Urothelium cell line (cell line): ENCODE measurements around the gene MTG1.

Experiments
- DNase-seq: peaks from one replicate; pipeline ENCODE4 v3.0.0; 2011; ENCODE audit warnings: low spot score, mixed read lengths
- FAIRE-seq: peaks from 2 replicates; lab custom pipeline; 2011; peaks lifted over from hg19 to GRCh38; lab: Jason Lieb, UNC

MTG1 gene

DNA sequence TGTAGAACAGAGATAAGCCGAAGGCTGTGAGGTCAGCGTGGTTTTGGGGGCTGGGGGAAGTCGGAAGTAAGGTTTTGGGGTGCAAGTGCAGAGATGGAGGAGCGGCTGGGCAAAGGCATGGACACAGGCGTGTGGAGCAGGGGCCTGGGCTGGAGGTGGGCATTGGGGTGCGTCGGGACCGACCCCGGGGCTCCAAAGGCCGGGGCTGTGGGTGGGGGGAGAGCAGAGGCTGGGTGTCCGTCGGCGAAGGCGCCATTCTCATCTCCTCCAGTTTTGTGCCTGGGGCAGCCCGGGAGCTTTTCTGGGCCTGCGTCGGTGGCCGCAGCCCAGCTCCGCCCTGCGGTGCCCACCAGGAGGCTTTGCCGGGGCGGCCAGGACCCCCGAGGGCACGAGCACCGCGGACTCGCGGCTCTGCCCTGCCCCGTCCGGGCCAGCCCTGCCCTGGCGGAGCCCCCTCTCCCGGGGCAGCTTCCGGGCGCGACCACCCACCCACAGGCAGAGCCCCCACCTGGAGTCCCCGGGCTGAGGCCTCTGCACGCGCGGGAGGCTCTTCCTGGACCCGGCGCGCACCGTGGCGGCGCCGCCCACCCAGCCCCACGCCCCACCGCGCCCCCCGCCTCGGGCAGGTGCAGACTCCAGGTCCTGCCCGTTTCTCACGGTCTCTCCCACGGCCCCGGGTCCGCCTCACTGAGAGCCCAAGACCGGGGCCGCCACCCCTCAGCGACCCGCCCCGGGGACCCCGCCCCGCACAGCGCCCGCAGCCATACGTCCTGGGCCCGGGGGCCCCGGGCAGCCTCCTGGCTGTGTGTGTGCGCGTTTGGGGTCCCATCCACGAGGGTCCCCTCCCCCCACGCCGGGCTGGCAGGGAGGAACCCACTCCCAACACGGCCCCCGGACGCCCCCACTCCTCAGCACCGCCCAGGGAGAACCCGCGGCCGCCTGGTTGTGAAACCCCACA, 52.1 kb downstream of the MTG1 start:
- FAIRE-seq (no peak), DNase-seq (no peak)

DNA sequence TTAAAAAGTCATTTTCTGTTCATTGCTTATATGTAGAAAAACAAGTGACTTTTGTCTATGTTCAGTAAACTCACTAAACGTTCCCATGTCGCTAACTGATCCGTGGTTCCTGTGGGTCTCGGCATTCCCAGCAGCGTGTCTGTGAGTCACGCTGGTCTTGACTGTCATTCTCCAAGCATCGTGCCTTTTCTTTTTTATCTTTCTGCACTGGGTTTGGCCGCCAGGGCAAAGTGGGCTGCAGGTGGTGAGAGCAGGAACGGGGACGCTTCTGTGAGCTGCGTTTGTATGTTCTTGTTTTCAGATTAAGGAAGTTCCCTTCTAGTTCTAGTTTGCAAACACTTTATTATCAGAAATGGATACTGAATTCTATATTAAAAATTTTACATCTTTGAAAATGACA, 53.0 kb downstream of the MTG1 start:
- FAIRE-seq, result no peak

DNA sequence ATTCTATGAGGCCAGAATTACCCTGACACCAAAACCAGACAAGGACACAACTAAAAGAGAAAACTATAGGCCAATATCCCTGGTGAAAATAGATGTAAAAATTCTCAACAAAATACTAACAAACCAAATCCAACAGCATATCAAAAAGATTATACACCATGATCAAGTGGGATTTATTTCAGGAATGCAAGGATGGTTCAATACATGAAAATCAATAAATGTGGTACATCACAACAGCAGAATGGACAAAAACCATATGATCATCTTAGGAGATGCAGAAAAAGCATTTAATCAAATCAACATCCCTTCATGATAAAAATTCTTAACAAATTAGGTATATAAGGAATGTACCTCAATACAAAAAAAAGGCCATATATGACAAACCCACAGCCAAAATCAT, 54.2 kb downstream of the MTG1 start:
- FAIRE-seq (no peak), DNase-seq (no peak)

More for the DNA sequence above, 53.0 kb downstream of the MTG1 start:
- no peak for DNase-seq

DNA sequence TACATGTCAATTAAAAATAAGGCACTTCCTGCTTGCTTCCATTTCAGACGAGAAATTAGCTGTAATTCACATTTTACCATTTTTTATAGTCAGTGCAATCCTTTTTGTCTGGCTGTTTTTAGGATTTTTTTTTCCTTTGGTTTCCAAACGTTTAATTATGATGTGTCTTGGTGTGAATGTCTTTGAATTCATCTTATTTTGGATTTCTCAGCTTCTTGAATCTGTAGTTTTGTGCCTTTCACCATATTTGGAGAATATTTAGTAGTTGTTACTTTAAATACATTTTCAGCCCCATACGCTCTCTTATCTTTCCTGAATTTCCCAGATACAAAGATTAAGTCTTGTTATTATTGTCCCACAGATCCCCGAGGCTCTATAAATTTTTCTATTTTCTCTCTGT, 57.4 kb downstream of the MTG1 start:
- no peak for DNase-seq
- no peak for FAIRE-seq

DNA sequence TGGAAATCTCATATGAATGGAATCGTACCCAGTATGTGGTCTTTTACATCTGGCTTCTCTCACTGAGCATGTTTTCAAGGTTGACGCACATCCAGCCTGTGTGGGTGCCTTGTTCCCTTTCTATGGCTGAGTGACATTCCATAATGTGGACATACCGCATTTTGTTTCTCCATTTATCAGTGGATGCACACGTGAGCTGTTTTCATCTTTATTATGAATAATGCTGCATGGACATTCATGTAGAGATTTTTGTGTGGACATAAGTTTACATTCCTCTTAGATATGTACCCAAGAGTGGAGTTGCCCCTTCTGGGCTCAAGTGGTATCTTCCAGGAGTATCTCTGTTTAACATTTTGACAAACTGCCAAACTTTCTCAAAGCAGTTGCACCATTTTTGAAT, 58.5 kb downstream of the MTG1 start:
- FAIRE-seq (no peak), DNase-seq (no peak)

DNA sequence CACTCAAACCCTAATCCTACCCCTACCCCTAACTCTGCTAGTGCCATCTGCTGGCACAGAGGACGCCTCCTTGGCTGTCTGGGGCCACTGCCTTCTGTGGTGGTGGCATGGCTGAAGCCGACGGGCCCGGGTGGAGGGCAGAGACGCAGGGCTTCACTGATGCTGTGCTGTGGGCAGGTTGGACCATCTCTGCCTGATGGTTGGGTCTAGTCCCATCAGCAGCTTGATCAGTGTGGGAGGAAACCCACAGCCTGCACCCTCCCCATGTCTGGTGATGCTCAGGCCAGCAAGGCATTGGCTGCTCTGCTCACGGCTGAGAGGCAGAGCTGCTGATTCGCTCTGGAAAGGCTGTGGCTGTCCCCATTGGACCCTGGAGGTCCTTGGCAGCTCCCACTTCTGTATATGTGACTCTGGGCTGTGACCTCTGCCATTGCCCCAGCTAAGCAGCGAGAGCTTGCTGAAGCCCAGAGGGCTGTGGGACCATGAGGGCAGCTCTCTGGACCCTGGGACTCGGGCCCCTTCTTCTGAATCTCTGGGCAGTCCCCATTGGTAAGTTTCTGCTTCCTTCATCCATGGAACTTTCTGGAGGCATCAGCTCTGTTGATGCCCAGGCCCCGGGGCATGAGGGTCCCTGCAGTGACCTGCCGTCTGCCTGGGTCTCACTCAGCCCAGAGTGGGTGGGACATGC, 59.7 kb downstream of the MTG1 start, which contains the start of gene SCART1:
SCART1 (plus strand) TSS at position 430 of the 688 bp plus-strand sequence; CDS start at position 483, 53 bp downstream.
- no peak for DNase-seq

DNA sequence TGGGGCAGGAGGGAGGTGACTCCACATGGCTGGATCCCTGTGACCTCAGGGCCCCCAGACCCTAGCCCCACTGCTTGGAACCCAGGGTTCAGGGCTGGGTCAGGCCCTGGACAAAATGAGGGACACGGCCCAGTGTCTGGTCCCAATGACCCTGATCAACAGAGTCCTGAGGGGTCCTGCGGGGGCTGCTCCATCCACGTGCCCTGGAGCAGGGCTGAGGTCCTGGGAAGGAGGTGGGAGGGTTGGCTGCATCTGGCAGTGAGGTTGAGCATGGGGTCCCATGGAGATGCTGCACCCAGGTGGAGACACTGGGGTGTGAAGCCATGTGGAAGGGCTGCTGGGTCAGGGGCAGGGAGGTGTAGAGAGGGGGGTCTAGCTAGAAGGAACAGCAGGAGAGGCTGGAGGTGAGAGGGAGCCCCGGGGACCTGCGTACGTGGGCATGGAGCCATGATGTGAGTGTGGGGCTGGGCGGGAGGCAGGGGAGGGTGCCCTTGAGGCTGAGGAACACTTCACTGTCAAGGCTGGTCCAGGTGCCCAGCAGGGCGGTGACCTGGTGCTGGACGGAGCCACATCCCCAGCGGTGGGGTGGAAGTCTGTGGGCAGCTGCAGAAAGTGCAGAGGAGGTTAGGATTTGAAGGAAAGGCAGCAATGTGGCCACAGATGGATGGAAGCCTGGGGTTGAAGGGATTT, 60.4 kb downstream of the MTG1 start:
- DNase-seq (no peak), FAIRE-seq (no peak)

More for the DNA sequence above, 59.7 kb downstream of the MTG1 start, which contains the start of gene SCART1:
- no peak for FAIRE-seq

DNA sequence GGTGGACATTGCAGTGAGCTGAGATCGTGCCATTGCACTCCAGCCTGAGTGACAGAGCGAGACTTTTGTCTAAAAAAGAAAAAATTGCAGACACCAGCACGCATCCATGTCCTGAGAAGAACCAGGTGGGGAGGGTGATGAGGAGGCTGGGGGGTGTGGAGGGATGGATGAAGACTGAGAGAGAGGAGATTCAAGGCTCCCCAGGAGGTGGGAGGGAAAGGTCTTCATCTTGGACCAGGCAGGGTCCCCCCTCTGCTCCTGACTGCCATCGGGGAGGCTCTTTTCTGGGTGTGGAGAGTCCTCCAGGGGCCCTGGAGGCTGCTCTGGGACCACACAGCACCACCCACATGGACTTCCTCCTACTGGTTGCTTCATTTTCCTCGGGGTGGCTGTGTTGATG, 61.2 kb downstream of the MTG1 start:
- no peak for FAIRE-seq
- no peak for DNase-seq

DNA sequence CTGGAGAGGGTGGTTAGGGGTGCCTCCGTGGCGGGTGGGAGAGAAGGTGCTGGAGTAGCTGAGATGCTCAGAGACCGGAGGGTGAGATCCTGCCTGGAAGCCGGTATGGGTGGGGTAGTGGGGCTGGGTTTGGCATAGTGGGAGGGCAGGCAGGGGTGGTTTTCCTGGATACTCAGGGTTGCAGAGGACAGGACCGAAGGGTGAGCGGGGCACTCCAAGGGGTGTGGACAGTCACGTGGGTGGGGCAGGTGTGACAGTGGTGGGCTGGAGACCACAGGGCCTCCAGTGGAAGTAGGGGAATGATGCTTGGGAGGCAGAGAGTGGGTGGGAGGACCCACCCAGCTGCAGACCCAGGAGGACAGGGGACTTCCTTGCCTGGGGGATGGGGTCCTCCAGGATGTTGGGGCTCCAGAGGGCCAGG, 61.7 kb downstream of the MTG1 start:
- DNase-seq (no peak), FAIRE-seq (no peak)

DNA sequence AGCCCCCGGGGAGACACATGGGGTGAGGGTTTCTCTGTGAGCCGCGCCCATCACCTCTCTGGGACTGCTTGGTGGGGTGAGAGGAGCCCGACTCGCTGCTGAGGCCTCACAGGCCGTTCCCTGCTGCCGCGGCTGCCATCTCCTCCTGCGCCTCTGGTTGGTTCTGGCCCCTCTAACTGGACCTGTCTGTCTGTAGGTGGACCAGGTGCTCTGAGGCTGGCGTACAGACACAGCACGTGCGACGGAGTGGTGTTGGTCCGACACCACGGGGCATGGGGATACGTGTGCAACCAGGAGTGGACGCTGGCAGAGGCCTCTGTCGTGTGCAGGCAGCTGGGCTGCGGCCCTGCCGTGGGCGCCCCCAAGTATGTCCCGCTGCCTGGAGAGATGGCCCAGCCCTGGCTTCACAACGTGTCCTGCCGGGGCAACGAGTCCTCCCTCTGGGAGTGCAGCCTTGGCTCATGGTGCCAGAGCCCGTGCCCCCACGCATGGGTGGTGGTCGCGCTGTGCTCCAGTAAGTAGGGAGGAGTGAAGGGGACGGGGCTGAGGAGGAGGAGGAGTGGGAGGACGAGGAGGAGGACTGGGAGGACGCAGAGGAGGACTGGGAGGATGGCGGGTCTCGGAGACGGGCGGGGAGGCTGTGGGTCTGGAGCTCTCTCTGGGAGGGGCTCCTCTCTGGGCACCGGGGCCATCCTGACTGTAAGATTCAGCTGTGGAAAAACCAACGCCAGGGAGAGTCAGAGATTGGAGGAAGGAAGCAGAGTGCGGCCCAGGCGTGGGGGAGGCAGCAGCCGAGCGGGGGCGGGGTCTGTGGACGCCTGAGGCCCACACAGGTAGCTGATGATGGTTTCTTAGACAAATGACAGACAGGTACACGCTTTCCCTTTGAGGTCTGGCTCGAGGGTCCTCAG, 62.3 kb downstream of the MTG1 start:
- FAIRE-seq (peak; percentile 37), DNase-seq (no peak)

DNA sequence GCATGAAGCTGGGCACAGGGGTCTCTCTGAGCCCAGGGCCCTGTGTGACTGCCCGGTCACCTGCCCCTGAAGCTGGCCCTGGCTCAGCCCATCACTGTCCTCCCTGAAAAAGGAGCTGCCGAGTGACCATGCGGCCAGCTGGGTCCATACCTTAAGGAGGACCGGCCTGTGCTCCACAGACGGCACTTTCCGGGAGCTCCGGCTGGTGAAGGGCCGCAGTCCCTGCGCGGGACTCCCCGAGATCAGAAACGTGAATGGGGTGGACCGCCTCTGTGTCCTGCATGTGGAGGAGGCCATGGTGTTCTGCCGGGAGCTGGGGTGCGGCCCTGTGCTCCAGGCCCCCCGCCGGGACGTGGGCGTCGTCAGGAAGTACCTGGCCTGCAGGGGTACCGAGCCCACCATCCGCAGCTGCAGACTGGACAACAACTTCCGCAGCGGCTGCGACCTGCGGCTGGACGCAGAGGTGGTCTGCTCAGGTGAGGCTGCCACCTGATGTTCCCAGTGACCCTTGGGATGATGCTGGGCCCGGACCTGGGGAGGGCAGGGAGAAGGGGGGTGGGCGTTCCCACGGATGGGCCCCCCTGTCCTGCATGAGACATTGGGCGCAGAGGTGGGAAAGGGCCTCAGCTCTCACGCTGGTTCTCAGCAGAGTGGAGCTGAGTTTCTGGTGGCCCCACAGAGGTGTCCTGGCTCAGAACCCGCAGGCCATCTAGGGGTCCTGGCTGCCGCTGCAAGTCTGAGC, 63.3 kb downstream of the MTG1 start:
- FAIRE-seq (no peak), DNase-seq (no peak)

DNA sequence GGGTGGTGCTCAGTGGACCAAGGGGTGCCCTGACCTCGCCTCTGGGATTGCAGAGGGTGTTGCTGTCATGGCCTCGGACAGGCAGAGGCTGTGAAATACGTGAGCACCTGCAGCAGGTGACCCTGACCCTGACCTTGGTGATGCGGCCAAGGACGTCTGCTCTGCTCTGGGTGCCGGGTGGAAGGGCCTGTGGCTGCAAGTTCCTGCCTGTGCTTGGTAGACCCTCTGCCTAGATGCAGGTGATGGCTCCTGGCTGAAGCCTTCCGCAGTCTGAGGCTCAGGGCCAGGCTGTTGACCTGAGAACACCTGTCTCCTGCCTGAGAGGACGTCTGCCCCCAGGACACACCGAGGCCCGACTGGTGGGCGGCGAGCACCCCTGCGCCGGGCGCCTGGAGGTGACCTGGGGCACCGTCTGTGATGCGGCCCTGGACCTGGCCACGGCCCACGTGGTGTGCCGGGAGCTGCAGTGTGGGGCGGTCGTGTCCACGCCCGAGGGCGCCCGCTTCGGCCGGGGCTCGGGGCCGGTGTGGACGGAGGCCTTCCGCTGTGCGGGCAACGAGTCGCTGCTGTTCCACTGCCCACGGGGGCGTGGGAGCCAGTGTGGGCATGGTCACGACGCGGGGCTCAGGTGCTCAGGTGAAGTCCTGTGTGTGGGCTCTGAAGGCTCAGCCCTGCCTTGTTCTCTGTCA, 64.2 kb downstream of the MTG1 start:
- no peak for DNase-seq
- no peak for FAIRE-seq

DNA sequence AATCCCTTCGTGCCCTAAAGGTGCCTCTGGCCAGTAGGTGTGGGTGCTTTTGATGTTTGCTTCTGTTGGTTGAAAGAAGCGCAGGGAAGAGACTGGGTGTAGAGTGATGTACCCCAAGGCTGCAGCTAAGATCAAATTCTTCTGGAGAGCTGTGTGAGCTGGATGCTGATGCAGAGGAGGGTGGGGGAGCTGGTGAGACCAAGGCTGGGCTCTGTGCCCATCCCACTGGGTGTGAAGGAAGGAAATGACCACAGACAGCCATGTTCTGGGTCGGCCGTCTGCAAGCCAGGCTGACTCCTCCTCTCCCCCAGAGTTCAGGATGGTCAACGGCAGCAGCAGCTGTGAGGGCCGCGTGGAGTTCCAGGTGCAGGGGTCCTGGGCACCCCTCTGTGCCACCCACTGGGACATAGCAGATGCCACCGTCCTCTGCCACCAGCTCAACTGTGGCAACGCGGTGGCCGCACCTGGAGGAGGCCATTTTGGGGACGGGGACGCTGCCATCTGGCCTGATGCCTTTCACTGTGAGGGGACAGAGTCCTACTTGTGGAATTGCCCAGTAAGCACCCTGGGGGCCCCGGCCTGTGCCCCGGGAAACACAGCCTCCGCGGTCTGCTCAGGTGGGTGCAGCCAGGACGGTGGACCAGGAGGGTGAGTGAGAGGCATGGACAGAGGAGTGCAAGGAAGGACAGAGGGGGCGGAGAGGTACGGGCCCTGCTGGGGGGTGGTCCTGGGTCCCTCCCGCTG, 64.9 kb downstream of the MTG1 start:
- DNase-seq, result no peak
- no peak for FAIRE-seq

DNA sequence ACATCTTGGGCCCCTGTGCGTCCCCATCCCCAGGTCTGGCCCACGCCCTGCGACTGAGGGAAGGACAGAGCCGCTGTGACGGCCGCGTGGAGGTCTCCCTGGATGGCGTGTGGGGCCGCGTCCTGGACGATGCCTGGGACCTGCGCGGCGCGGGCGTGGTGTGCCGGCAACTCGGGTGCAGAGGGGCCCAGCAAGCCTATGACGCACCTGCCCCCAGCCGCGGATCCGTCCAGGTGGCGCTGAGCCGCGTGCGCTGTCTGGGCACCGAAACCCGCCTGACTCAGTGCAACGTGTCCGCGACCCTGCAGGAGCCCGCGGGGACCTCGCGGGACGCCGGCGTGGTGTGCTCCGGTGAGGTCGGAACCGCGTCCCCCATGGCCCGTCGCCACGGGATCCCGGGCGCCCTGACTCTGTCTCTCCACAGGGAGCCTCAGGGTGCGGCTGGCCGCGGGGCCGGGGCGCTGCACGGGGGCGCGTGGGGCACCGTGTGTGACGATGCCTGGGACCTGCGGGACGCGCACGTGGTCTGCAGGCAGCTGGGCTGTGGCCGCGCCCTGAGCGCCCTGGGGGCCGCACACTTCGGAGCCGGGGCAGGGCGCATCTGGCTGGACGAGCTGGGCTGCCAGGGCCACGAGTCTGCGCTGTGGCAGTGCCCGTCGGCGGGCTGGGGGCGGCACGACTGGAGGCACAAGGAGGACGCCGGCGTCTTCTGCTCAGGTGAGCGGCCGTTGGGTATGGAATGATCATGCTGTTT, 65.7 kb downstream of the MTG1 start:
- FAIRE-seq (no peak), DNase-seq (no peak)

DNA sequence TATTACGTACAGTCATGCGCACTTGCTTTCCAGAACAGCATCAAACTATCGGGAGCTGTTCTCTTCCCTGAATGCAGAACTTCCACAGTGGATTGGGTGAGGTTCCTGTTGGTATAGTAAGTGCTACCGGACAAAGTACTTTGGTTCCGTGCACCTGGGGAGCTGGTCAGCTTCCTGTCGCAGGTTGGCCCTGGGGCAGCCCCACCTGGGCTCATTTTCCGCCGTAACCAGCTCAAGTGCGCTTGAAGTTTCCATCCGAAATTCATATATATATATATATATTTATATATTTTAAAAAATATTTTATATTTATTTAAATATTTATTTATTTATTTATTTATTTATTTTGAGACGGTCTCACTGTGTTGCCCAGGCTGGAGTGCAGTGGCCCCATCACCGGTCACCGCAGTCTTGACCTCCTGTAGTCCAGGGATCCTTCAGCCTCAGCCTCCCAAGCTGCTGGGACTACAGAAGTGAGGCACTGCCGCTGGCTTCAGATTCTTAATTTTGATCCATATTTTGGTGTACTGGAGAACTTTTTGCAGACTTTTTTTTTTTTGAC, 66.3 kb downstream of the MTG1 start:
- DNase-seq (no peak), FAIRE-seq (no peak)

DNA sequence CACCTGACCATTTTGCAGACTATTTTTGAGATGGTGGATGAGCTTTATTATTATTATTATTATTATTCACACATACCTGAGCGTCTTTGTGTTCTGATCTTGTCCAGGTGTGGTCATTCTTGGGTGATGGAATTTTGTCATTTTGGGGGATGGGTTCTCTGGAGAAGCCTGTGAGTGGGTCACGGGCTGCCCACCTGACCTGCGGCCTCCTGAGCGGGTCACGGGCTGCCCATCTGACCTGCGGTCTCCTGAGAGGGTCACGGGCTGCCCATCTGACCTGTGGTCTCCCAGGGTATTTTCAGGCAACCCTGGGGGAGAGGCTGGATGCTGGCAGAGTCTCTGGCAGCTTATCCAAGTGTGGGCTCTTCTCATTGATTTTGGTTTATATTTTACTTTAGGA, 67.1 kb downstream of the MTG1 start:
- FAIRE-seq (no peak), DNase-seq (no peak)

DNA sequence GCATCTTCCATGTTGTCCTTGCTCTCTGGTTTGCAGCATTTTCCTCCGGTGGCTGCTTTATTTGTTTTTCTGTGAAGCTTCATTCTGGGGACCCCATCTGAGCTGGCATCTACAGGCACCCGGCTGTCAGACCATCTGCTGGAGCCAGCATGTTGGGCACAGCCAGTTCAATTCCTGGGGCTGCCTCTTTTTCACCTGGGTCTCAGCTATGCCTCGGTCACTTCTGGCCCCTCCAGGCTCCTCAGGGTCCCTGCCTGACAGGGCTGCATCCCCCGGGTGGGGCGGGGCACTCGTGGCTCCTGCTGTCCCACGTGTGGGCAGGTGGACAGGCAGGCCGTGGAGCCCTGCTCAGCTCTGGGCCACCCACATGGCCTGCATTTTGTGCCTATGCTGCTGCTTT, 67.9 kb downstream of the MTG1 start:
- no peak for FAIRE-seq

More for the DNA sequence above, 67.9 kb downstream of the MTG1 start:
- DNase-seq, result no peak
